IMR-90 (cell line): Measurements from ENCODE around the gene LRP1B. TPM values are rescaled to one million over a fixed set of nuclear protein-coding genes. Genes with fewer than 3 reads are reported as not detected.

ENCODE experiments used
- ATAC-seq: fragments of 200-7000 bp; cut with Tn5 transposase; 2 replicates; pipeline ENCODE4 v1.9.1; 2020; ENCODE audit warnings: low read depth, mild to moderate bottlenecking, moderate library complexity
- BruUV-seq: library from RNA; stranded (reverse); fragments of 400-500 nt; replicated peaks from 2 replicates; lab custom pipeline; 2021; lab: Mats Ljungman, UMichigan
- CTCF ChIA-PET: fragments of 300-600 bp; formaldehyde crosslinking; extraction: SDS; loops from one replicate; lab custom pipeline; 2021; ENCODE audit warnings: antibody characterized with exemption; lab: Yijun Ruan, JAX
- POLR2A ChIA-PET: fragments of 300-600 bp; sonication (Branson Sonifier 250); formaldehyde crosslinking; loops from one replicate; lab custom pipeline; 2022; ENCODE audit warnings: antibody characterized with exemption; ENCODE audit not compliant: unreplicated experiment; lab: Charles Lee
- DNase-seq: peaks from one replicate; pipeline ENCODE4 v3.0.0; 2013
- H2AFZ ChIP-seq: replicated peaks from 2 replicates; pipeline ENCODE3; 2013; ENCODE audit warnings: low read length, mild to moderate bottlenecking; ENCODE audit not compliant: poor library complexity
- H2AK5ac ChIP-seq: 2 replicates; pipeline ENCODE4 v1.6.1; 2013; ENCODE audit warnings: low read depth, low read length, inconsistent platforms
- H2AK9ac ChIP-seq: replicated peaks from 2 replicates; pipeline ENCODE3; 2013; ENCODE audit warnings: mild to moderate bottlenecking, low read depth, low read length, moderate library complexity; ENCODE audit not compliant: poor library complexity
- H2BK120ac ChIP-seq: 2 replicates; pipeline ENCODE4 v1.6.1; 2013; ENCODE audit warnings: low read depth, low read length, inconsistent platforms
- H2BK15ac ChIP-seq: 3 replicates; pipeline ENCODE4 v1.6.1; 2013; ENCODE audit warnings: low read depth, low read length, inconsistent platforms
- H2BK20ac ChIP-seq: 2 replicates; pipeline ENCODE4 v1.6.1; 2013; ENCODE audit warnings: low read depth, mild to moderate bottlenecking, inconsistent platforms, low read length, moderate library complexity
- H2BK5ac ChIP-seq: 2 replicates; pipeline ENCODE4 v1.6.1; 2013; ENCODE audit warnings: mild to moderate bottlenecking, low read depth, low read length, inconsistent platforms; ENCODE audit not compliant: poor library complexity, severe bottlenecking
- H3K14ac ChIP-seq: replicated peaks from 2 replicates; pipeline ENCODE4 v1.6.1; 2013; ENCODE audit warnings: low read depth, low read length, inconsistent platforms
- H3K18ac ChIP-seq: 2 replicates; pipeline ENCODE4 v1.6.1; 2013; ENCODE audit warnings: low read depth, low read length, control low read depth
- H3K23ac ChIP-seq: 2 replicates; pipeline ENCODE4 v1.6.1; 2013; ENCODE audit warnings: low read depth, low read length, inconsistent platforms
- H3K27ac ChIP-seq: 2 replicates; pipeline ENCODE4 v1.5.1; 2013; ENCODE audit warnings: mild to moderate bottlenecking, control low read depth, low read length; ENCODE audit not compliant: insufficient read depth
- H3K27me3 ChIP-seq: 2 replicates; pipeline ENCODE4 v1.6.1; 2013; ENCODE audit warnings: low read length; ENCODE audit not compliant: control insufficient read depth, insufficient read depth
- H3K36me3 ChIP-seq: 2 replicates; pipeline ENCODE4 v1.6.1; 2013; ENCODE audit warnings: low read length, mixed read lengths; ENCODE audit not compliant: control insufficient read depth, insufficient read depth
- H3K4ac ChIP-seq: 2 replicates; pipeline ENCODE4 v1.6.1; 2013; ENCODE audit warnings: low read depth, low read length, inconsistent platforms
- H3K4me1 ChIP-seq: 2 replicates; pipeline ENCODE4 v1.6.1; 2013; ENCODE audit warnings: low read length, mixed read lengths; ENCODE audit not compliant: control insufficient read depth, insufficient read depth
- H3K4me2 ChIP-seq: 2 replicates; pipeline ENCODE4 v1.6.1; 2013; ENCODE audit warnings: low read depth, mild to moderate bottlenecking, control low read depth, low read length, moderate library complexity
- H3K4me3 ChIP-seq: 2 replicates; pipeline ENCODE4 v1.5.1; 2013; ENCODE audit warnings: low read depth, mild to moderate bottlenecking, control low read depth, low read length, moderate library complexity; ENCODE audit not compliant: insufficient read depth
- H3K56ac ChIP-seq: 2 replicates; pipeline ENCODE4 v1.6.1; 2013; ENCODE audit warnings: low read length, inconsistent platforms; ENCODE audit not compliant: insufficient read depth; ENCODE audit errors: extremely low read depth
- H3K79me1 ChIP-seq, 2 experiments: 2 replicates each; pipeline ENCODE4 v1.6.1; 2013; ENCODE audit warnings: low read length in 2 of 2, inconsistent platforms in 1 of 2, low read depth in 1 of 2
- H3K9ac ChIP-seq: 2 replicates; pipeline ENCODE4 v1.6.1; 2013; ENCODE audit warnings: low read depth, low read length, control low read depth
- H3K9me1 ChIP-seq: 2 replicates; pipeline ENCODE4 v1.6.1; 2013; ENCODE audit warnings: low read length, inconsistent platforms; ENCODE audit not compliant: insufficient read depth
- H3K9me3 ChIP-seq: 2 replicates; pipeline ENCODE4 v1.6.1; 2013; ENCODE audit warnings: low read length; ENCODE audit not compliant: control insufficient read depth, insufficient read depth
- H4K20me1 ChIP-seq: 2 replicates; pipeline ENCODE4 v1.6.1; 2013; ENCODE audit warnings: low read length, inconsistent platforms; ENCODE audit not compliant: insufficient read depth
- H4K5ac ChIP-seq: 2 replicates; pipeline ENCODE4 v1.6.1; 2013; ENCODE audit warnings: mild to moderate bottlenecking, low read depth, low read length, control low read depth
- H4K8ac ChIP-seq, 2 experiments: 2 replicates each; pipeline ENCODE4 v1.6.1; 2013; ENCODE audit warnings: low read depth in 2 of 2, low read length in 2 of 2, control low read depth in 1 of 2, inconsistent platforms in 1 of 2
- H4K91ac ChIP-seq: 2 replicates; pipeline ENCODE4 v1.6.1; 2013; ENCODE audit warnings: low read depth, low read length, inconsistent platforms; ENCODE audit not compliant: insufficient read depth
- BHLHE40 ChIP-seq: fragments of 150-350 bp; IDR thresholded peaks from 2 replicates; pipeline ENCODE4 v1.6.1; 2016; ENCODE audit warnings: mild to moderate bottlenecking, low read depth, low read length
- CHD1 ChIP-seq: IDR thresholded peaks from 2 replicates; pipeline ENCODE4 v1.6.1; 2012; ENCODE audit warnings: low read depth, low read length, improper control_type of control experiment
- CTCF ChIP-seq: conservative IDR thresholded peaks from 2 replicates; pipeline ENCODE4 v1.5.1; 2012; ENCODE audit warnings: mild to moderate bottlenecking, low read depth, low read length, improper control_type of control experiment
- FOS ChIP-seq: fragments of 150-350 bp; IDR thresholded peaks from 2 replicates; pipeline ENCODE4 v1.6.1; 2016; ENCODE audit warnings: low read depth, low read length
- MAFK ChIP-seq: IDR thresholded peaks from 2 replicates; pipeline ENCODE4 v1.6.1; 2012; ENCODE audit warnings: low read depth, low read length, improper control_type of control experiment
- MAZ ChIP-seq: IDR thresholded peaks from 2 replicates; pipeline ENCODE4 v1.6.1; 2012; ENCODE audit warnings: low read depth, mild to moderate bottlenecking, low read length, improper control_type of control experiment, moderate library complexity, borderline replicate concordance
- POLR2A ChIP-seq: IDR thresholded peaks from 2 replicates; pipeline ENCODE4 v1.6.1; 2012; ENCODE audit warnings: mild to moderate bottlenecking, low read depth, low read length
- RFX5 ChIP-seq: IDR thresholded peaks from 2 replicates; pipeline ENCODE4 v1.8.0; 2012; ENCODE audit warnings: low read depth, mild to moderate bottlenecking, low read length, moderate library complexity
- USF2 ChIP-seq: fragments of 150-350 bp; IDR thresholded peaks from 2 replicates; pipeline ENCODE4 v1.6.1; 2017; ENCODE audit warnings: mild to moderate bottlenecking, antibody characterized with exemption, low read length, low read depth
- dilution Hi-C: fragments of 300-500 bp; cut with HindIII; formaldehyde crosslinking; loops from one replicate; pipeline ENCODE4 v1.14.3; 2018; ENCODE audit warnings: low sequenced_read_pairs; ENCODE audit not compliant: unreplicated experiment
- in situ Hi-C: fragments of 300-500 bp; cut with MboI; formaldehyde crosslinking; loops from 3 replicates; pipeline ENCODE4 v1.14.3; 2019; ENCODE audit warnings: low sequenced_read_pairs, inconsistent platforms, mixed read lengths
- intact Hi-C: fragments of 100-400 bp; cut with micrococcal nuclease; formaldehyde crosslinking; loops from 2 replicates; pipeline ENCODE4 v1.10.0; 2022
- polyA plus RNA-seq, 3 experiments: library from polyadenylated mRNA; depleted of rRNA; stranded (reverse); fragments of >200 nt; gene quantifications; 2 replicates each; pipeline ENCODE4 v1.2.3, GENCODE V29; 2012; ENCODE audit warnings: low replicate concordance in 1 of 3
- total RNA-seq: library from RNA; depleted of rRNA; stranded (reverse); fragments of >200 nt; gene quantifications from 2 replicates; pipeline ENCODE4 v1.2.3, GENCODE V29; 2012

The LRP1B gene
- total and polyA plus RNA-seq, 2 of the 4 experiments (the other 2 are of a cell fraction): under 0.01 to 0.02 TPM

GRCh38 chr2:141652308-141652707 lies 478.5 kb downstream of the LRP1B start:
- BruUV-seq: no TSS peak
- Histone ChIP-seq H4K20me1 (no peaks in the 10 kb centered on the region), H3K79me1 (no peaks in the 10 kb centered on the region), H3K27ac (no peak overlapping the region), H2AK5ac (no peak overlapping the region), H3K4me1 (no peaks in the 10 kb centered on the region), H3K4ac (no peak overlapping the region), H2BK5ac (no peak overlapping the region), H2AFZ (no peak overlapping the region), H2AK9ac (no peak overlapping the region), H3K27me3 (no peaks in the 10 kb centered on the region), H2BK15ac (no peak overlapping the region), H2BK20ac (no peak overlapping the region), H2BK120ac (no peak overlapping the region), H3K9me1 (no peaks in the 10 kb centered on the region), H3K4me2 (no peak overlapping the region), H3K23ac (no peak overlapping the region), H3K4me3 (no peak overlapping the region), H3K9me3 (no peaks in the 10 kb centered on the region), H3K18ac (no peak overlapping the region), H3K14ac (no peak overlapping the region), H4K5ac (no peak overlapping the region), H4K8ac (no peak overlapping the region), H3K36me3 (no peaks in the 10 kb centered on the region), H3K56ac (no peak overlapping the region), H4K91ac (no peak overlapping the region), H3K9ac (no peak overlapping the region)
- TF ChIP-seq CHD1 (no peak), MAZ (no peak), BHLHE40 (no peak), USF2 (no peak), POLR2A (no peak), MAFK (no peak), CTCF (no peak), RFX5 (no peak), FOS (no peak)
- POLR2A ChIA-PET: interaction anchor here (0.6 kb wide), 1 partner anchor 516 kb away, joined by 3 read pairs; no protein-coding TSS in a partner anchor
- in situ Hi-C loops (no loop called here), intact Hi-C loops (no loop called here), dilution Hi-C loops (no loop called here)
- CTCF ChIA-PET: no interaction called here
- DNase-seq: no peak
- no peak for ATAC-seq
